SKM-1 (cell line): Measurements from ENCODE around the gene BANP.
"Not testable (repeated sequence)": the region's sequence is repeated elsewhere in the genome, so short reads cannot be mapped to it uniquely, and the experiment has no call there.

ENCODE experiments used
- DNase-seq: peaks from one replicate; lab custom pipeline; 2025; ENCODE audit not compliant: unreplicated experiment; lab: John Stamatoyannopoulos, UW

The BANP gene

DNA sequence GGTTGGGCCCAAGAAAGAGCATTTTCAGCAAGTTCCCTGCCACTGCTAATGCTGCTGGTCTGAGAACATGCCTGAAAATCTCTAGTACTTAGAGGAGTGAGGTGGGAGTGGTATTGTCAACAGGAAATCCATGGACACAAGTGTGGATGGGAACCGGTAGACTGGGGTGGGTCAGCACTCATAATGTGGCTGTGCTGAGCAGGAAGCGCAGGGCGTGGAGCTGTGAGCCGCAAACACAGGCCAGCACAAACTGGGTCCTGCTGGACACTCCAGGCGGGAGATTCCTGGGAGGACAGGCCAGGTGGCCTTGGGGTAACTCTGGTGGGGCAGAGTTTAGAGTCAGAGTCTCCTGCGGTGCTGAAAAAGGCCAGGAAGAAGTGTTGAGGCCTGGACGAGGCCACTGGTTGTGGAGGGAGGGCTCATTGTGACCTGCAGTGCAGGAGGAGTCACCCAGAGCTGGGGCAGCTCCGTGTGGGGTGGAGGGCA is 62.6 kb downstream of the BANP start:
- no peak for DNase-seq

DNA sequence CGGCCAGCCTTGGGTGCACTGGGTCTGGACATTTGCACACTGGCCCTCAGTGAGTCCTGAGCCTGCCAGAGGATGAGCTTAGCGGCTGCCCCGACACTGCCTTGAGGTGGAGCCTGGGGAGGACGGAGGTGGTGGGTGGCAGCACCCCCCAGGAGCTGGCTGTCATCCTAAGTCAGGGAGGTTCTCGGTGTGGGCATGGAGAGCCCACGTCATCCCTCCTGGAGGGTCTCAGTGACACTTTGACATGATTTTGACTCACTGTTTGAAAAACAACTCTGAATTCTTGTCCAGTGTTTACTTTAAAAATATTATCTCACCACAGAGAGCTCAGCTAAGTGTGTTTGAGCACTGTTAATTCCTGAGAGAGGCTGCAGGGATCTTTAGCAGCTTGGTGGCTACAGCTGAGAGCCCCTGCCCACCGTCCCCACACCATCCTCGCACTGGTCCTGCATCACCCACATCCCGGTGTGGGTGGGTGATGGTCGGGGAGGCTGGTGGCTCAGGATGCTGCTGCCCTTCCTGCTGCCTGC is 63.1 kb downstream of the BANP start:
- no peak for DNase-seq

DNA sequence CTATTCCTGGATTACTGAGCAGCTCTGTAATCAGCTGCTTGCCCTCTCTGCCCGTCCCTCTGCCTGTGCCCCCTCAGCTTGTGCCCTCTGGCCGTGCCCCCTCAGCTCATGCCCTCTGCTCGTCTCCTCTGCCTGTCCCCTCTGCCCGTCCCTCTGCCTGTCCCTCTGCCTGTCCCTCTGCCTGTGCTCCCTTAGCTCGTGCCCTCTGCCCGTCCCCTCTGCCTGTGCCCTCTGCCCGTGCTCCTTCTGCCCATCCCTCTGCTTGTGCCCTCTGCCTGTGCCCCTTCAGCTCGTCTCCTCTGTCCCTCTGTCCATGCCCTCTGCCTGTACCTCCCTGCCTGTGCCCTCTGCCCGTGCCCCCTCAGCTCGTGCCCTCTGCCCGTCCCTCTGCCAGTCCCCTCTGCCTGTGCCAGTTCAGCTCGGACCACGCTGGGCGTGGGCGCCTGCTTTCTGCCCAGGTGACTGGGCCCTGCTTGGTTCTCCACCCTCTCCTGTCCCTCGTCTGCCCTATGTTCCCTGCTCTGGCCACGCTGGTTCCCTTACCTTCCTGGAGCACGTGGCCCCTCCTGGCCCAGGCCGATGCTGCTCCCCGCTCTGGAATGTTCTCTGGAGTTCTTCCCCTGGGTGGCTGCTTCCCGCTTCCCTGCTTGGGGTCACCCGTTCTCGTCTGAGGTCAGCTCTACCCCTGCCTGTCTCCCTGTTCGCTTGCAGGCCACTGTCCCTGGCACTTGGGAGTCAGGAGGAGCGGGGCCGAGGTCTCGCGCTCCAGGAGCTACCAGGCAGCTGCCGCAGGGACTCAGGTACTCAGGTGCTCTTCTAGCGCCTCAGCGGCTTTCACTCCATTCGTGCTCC is 63.9 kb downstream of the BANP start:
- DNase-seq: no peak

DNA sequence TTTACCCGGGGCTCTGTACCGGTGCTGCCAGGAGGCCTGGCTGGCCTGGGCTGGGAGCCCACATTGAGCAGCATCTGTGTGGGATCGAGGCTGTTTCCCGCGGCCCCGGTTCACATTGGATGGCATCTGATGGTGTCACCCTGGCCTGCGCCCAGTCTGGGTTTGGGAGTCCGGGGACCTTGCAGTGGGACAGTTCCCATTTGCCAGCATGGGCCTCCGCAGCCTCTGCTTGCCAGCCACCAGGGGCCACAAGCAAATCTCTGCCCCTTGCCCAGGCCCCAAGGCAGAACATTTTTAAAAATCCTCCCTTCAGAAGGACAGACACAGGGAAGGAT is 64.5 kb downstream of the BANP start:
- no peak for DNase-seq

DNA sequence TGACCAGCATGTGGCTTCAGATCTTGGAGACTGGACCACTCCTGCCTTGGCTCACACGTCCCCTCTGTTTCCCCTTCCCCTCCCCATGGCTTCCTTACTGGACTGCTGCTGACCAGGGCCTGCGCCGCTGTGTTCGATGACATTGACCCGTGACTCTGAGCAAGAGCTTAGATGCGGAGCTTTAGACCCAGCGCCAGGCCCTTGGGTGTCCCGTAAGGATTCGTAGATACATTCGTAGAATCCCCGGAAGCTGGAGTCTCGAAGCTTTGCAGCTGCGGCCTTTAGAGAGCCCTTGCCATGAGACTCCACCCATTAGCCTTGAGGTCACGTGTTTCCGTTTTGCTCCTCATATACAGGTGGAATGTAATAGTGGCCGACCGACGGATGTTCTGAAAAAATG is 65.2 kb downstream of the BANP start:
- not testable (repeated sequence) for DNase-seq

DNA sequence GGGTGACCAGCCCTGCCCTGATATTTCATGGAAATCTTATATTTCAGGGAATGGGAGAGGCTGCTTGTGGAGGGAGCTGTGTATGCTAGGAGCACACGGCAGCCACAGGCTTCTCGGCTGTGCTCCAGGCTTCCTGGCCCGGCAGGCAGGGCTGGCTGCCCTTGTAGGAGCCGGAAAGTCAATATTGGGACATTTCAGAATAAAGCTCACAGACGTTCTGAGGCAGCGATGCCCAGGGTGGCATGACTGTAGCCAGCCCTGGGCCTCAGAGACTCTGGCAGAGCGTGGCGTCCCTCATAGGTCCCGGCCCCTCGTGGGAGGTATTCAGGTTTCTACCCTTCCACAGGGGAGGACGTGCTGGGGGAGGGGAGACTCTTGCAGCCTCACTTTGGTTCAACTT is 65.7 kb downstream of the BANP start:
- no peak for DNase-seq

DNA sequence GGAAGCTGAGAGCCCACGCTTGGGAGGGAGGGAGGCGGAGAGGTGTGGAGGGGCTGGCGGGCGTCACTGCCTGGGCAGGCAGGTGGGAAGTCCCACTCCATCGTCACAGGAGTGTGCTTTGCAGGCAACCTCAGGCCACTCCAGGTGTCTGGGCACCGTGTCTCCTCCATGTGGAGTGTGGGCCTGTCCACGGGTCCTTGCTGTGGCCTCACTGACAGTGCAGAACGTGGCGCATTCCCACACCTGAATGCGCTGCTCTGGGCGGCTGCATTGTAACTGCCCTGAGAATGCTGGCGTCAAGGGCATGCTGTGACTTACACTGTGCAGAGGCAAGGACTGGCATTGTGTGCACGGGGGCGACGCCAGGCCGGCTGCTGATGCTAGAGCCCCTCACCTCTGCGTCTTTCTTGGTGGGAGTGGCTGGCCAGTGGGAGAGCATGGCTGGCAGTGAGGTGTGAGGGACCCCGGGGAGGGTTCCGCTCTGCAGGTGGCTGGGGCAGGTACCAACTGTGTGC is 66.4 kb downstream of the BANP start:
- DNase-seq: no peak

DNA sequence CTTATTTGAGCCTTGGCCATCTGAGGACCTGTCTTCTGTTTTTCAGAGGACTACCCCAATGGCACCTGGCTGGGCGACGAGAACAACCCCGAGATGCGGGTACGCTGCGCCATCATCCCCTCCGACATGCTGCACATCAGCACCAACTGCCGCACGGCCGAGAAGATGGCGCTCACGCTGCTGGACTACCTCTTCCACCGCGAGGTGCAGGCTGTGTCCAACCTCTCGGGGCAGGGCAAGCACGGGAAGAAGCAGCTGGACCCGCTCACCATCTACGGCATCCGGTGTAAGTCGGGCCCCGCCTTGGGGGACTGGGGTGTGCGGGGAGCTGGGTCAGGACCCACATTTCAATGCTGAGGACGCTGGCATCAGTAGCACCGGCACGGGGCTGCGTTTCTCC is 67.1 kb downstream of the BANP start:
- not testable (repeated sequence) for DNase-seq

DNA sequence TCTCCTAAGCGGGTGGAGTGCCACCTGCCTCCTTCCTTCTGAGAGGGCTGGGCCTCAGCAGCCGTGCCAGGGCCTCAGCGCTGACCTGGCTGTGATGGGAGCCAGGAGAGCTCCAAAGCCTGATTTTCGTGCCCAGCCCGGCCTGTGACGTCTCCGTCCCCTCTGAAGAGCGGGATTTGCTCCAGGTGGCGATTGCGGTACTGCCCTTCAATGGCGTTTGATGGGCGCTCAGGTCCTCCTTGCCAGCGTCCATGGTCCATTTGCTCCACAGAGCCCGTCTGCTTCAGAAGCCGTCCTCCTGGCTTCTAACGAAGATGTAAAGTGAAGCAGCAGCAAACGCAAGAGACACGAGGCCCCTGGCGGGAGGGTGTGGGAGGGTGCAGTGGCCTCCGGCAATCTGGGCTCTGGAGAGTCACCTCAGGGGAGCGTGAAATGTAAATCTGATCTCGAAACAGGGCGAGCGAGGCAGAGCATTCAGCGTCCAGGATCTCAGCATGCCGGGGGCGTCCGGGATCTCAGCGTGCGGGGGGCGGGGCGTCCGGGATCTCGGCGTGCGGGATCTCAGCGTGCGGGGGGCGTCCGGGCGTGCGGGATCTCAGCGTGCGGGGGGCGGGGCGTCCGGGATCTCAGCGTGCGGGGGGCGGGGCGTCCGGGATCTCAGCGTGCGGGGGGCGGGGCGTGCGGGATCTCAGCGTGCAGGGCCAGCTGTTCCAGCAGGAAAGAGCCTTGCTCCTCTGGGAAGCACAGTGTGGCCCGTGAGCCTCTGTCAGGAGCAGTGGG is 68.0 kb downstream of the BANP start:
- not testable (repeated sequence) for DNase-seq

DNA sequence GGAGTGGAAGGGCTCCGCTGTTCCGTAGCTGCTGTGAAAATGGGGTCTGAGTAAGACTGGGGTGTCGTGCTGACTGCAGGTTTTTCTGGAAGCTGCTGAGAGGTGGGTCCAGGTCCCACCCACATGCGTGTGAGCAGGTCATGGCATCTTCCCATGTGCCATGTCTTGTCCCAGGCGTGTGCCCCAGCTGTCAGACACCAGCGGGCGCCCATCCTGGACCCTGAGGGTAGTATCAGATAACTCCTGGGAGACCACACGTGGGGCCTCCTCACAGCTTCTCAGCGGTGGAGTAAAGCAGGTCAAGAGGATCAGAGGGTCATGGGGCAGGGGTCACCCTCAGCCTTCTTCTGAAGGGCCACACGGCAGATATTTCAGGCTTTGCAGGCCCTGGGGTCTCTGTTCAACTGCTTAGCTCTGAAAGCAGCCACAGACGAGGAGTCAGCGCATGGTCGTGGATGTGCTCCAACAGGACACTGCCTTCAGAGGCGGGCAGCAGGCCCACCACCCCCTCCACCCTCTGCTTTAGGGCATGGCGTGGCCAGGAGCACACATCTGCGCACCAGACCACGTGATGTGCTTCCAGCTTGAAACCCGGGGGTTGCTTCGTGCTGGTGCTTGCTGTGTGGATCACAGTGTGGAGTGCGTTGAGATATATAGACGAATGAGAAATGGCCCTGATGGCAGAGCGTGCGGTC is 68.7 kb downstream of the BANP start:
- DNase-seq: no peak

DNA sequence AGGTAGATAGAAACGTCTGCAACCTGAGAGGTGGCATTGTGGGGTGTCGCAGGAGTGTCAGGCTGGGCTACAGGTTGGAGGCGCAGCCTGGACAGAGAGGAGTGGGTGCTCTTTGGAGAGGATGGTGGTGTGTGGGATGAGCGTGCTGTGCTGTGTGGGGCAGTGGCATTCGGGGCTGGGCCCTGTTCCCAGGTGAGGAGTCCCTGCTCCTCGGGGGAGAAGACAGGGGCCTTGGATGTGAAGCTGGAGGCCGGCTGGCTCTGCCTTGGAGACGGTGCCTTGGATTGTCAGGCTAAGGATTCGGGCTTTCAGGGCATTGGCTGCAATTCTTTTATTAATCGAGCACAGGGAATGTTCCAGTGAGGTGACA is 69.3 kb downstream of the BANP start:
- no peak for DNase-seq

DNA sequence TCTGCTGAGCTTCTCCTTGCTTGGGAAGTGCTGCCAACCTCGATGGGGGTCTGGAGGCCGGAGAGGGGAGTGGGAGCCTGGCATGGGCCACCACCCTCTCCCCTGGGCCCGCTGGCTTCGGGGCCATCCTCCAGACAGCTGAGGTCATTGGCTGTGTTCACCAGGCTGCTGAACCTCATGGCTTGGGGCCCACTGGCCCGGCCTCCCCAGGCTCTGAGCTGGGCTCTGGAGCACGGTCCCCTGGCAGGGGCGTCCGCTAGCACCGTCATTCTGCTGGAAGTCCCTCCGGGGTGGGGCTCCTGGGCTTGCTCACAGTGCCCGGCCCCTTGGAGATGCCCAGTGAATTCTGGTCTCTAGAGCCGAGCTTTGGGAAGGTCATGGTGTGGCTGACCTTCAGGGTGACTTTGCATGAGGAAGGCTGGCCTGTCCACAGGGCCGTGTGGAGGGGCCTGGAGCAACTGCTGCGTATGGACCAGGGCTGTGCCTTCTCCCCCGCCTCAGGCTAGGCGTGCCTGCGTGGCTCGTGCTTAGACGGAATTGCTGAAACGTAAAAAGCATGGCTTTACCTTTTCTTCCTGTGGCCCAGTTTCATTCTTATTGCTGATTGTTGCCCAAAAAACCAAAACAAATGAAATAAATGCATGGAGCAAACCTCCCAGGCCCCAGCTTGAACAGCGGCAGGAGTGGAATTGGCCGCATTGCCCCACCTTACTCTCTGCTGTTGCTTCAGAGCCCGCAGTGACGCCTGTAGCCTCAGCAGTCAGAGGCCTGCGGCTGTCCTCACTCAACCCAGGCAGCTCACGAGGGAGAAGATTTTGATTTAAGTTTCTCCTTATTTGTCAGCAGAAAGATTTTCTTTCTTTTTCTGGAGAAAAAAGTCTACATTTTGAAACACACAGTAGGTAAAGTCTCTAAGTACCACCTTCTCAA is 70.1 kb downstream of the BANP start:
- not testable (repeated sequence) for DNase-seq

DNA sequence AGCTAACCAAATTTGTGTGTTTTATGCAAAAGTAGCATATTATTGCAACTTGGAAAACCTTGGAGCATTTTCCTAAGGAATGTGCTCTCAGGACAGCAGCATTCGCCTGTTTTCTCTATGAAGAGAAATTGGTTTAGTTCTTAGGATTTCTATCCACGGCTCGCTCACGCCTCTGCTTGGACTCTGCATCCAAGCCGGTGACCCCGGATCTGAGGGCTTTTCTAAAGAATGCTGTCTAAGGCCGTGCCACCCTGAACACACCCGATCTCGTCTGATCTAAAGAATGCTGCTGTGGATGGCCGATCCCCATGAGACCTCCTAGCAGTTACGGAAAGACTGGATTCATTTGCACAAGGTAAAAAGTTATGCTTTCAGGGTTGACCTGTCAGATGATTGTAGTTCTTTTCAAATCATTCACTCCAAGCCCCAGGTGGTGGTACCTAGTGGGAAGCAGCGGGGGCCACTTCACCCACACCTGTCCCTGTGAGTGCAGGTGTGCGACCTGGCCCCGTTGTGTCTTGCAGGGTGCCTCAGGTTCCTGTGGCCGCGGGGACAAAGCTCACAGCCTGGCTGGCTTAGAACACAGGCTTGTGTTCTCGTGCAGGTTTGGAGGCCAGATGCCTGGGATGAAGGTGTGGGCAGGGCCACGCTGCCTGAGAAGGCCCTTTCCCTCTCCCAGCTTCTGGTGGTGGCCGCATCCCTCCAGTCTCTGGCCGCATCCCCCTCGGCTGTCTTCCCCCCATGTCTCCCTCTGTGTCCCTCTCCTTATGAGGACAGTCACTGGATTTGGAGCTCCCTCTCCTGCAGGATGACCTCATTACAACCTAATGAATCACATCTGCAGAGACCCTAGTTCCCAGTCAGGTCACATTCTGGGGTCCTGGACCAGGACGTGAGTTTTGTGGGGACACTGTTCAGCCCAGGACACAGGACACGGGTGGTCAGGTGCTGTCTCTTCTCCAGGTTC is 71.1 kb downstream of the BANP start:
- DNase-seq: no peak

DNA sequence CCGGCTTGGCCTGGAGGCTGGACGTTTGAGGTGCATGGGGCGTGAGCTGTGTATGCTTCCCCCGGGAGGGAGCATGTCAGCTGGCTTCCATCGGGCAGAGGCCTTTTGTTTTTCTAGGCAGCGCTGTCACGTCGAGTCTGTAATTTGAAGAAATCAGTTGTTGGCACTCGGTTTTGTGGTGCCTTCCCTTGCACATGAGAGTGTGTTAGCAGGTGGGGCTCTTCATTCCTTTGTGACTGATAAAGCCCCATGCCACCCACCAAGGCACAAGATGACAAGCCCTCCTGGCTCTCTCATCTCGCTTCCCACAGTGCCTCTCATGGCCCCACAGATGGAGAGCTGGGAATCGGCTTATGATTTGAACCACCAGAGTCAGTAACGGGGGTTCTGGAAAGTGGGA is 72.1 kb downstream of the BANP start:
- DNase-seq: no peak

DNA sequence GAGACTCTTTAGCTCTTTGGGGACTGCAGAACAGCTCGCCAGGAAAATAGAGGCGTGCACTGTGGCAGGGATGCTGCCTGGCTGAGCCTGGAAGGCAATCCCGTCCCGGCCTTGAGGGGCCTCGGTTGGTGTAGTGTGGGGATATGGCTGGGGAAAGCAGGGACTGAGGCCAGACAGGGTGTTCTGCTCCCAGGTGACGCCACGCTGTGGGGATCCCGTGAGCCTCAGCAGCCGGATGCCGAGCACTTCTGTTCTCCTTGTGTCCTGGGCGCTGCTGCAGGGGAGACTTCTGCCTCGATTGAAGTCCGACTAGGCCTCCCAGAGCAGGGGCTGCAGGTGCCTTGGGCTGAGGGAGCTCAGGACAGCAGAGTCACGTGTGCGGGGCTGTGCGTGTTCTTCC is 72.6 kb downstream of the BANP start:
- DNase-seq: no peak

DNA sequence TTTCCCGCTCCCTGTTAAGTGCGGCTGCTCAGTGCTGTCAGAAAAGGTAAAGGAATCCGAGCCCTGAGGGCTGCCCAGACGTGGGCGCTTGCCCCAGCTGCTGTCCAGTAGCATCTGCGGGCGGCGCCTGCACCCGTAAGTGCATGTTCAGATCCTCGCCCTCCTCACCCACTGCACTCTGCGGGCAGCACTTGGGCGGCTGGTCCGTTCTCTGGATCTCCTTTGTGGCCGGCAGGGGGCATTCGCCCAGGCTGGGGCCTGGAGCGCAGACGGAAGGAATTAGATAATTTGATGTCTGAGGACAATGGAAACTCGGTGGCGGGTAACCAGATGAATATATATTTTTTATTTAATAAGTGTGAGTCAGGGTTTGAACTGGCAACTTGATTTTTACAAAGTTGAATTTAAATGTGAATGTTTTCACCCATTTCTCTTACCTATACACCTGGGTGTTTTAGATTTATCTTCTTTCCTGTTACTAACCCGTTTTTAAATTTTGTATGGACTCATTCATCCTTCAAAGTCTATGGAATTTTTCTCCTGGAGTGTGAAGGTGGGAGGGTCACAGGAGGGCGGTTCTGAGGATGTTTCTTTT is 73.4 kb downstream of the BANP start:
- DNase-seq: not testable (repeated sequence)

DNA sequence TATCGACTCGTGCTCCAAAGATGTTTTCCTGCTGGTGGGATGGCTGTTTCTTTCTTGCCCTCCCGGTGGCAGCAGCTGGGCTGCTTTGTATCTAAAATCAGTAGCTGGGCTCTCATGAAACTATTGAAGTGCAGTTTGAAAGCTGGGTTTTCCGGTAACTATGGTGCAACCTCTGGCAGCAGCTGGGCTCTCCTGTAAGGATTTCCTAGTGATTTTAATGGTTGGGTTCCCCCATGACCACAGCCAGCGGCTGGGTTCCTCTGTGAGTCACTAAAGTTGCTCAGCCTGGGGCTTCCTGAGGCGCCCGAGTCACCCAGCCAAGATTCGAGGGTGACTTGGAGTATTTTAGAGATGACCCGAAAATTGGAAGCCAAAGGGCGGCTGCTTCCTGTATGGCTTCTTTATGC is 73.9 kb downstream of the BANP start:
- DNase-seq: peak; percentile 52

DNA sequence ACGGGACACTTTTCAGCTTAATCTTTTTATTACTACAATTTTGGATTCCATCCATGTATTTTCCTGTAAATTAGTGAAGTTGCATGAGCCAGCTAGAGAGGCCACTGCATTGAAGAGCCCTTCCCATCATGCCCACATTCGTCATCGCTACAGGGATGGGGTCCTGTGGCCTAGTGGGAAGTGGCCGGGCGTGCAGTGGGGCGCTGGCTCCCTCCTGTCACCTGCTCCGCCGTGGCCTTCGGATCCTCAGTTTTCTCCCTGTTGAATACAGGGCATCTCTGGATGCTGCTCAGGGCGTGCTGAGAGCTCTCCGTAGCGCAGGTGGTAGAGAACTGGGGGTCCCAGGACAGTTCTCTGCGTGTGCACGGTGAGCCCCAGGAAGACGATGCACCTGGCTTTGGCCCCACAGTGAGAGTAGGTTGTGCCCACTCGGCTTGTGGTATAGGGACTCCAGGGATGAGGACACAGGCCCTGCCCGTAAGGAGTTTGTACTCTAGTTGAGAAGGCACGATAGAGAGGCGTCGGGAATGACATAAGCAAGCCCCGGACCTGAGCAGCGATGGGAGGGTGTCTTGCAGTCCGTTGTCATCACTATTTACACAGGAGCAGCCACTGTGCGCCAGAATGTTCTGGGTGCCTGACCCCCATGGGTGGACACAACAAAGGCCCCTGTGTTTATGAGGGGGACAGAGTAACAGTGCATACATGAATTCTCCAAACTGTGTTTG is 74.8 kb downstream of the BANP start:
- DNase-seq: not testable (repeated sequence)
